MCF 10A (cell line): ENCODE results near the gene FGGY. TPM values are rescaled to one million over a fixed set of nuclear protein-coding genes. Genes with fewer than 3 reads are reported as not detected.

Experiments
- BruUV-seq: library from RNA; stranded (reverse); fragments of 400-500 nt; replicated peaks from 2 replicates; lab custom pipeline; 2021; lab: Mats Ljungman, UMichigan
- CTCF ChIA-PET: fragments of 300-600 bp; sonication (Branson Sonifier 250); formaldehyde crosslinking; extraction: SDS; loops from one replicate; lab custom pipeline; 2021; ENCODE audit warnings: antibody characterized with exemption, inconsistent platforms; lab: Yijun Ruan, JAX
- POLR2A ChIA-PET: fragments of 300-600, 350-650 bp; sonication (Branson Sonifier 250); formaldehyde crosslinking; extraction: SDS; loops from one replicate; lab custom pipeline; 2020; ENCODE audit warnings: antibody characterized with exemption, inconsistent platforms; lab: Yijun Ruan, JAX
- DNase-seq: peaks from one replicate; pipeline ENCODE4 v3.0.0-alpha.2; 2018; ENCODE audit not compliant: unreplicated experiment
- H3K27ac Mint-ChIP-seq: one replicate; pipeline ENCODE4 v1.8.0; 2022; ENCODE audit warnings: mild to moderate bottlenecking, low read depth, mixed read lengths; ENCODE audit not compliant: unreplicated experiment
- H3K27me3 Mint-ChIP-seq: one replicate; pipeline ENCODE4 v1.8.0; 2022; ENCODE audit warnings: mixed read lengths; ENCODE audit not compliant: insufficient read depth, unreplicated experiment
- H3K36me3 Mint-ChIP-seq: one replicate; pipeline ENCODE4 v1.8.0; 2022; ENCODE audit warnings: mild to moderate bottlenecking, moderate library complexity, mixed read lengths; ENCODE audit not compliant: insufficient read depth, unreplicated experiment
- H3K4me1 Mint-ChIP-seq: one replicate; pipeline ENCODE4 v1.8.0; 2022; ENCODE audit warnings: mixed read lengths; ENCODE audit not compliant: insufficient read depth, unreplicated experiment
- H3K4me3 Mint-ChIP-seq: one replicate; pipeline ENCODE4 v1.8.0; 2022; ENCODE audit warnings: mild to moderate bottlenecking, moderate library complexity, mixed read lengths; ENCODE audit not compliant: unreplicated experiment
- H3K9me3 Mint-ChIP-seq: one replicate; pipeline ENCODE4 v1.8.0; 2022; ENCODE audit warnings: mixed read lengths; ENCODE audit not compliant: unreplicated experiment
- intact Hi-C: fragments of 100-400 bp; cut with micrococcal nuclease; formaldehyde crosslinking; loops from 2 replicates; pipeline ENCODE4 v1.14.1; 2022
- total RNA-seq: library from RNA; stranded (reverse); gene quantifications from 2 replicates; pipeline ENCODE4 v1.2.3, GENCODE V29; 2022
- TF ChIP-seq, protein P1 (sequence below): fragments of 200-600 bp; IDR thresholded peaks from one replicate; pipeline ENCODE4 v1.8.0; 2022; ENCODE audit warnings: antibody characterized with exemption, mild to moderate bottlenecking; ENCODE audit not compliant: unreplicated experiment

Gene FGGY
- total RNA-seq, 1 experiment from 2014 or later = 10.6 TPM

DNA sequence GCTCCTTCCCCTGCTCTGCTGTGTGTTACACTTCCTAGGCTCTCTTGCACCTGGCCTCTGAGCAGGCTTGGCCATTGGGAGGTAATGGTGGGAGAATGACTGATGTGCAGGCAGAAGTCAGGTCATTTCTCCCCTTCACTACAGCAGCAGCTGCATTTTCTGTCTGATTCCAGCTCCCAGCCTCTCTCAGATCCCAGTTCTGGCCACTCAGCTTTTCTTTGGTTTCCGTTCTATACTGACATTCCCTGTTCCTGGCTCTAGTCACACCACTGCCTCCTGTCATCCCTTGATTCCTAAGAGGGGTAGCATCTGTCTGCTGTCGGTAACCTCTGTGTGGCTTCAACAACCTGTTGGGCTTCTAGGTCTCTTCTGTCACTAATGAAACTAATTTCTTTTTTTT, 390.2 kb downstream of the FGGY start:
- BruUV-seq = no TSS peak
- Mint-ChIP-seq H3K27ac (no peak overlapping the region), H3K4me1 (no peaks in the 10 kb centered on the region), H3K9me3 (no peaks in the 10 kb centered on the region), H3K4me3 (no peak overlapping the region), H3K27me3 (no peaks in the 10 kb centered on the region), H3K36me3 (no peaks in the 10 kb centered on the region)
- TF ChIP-seq, protein P1, sequence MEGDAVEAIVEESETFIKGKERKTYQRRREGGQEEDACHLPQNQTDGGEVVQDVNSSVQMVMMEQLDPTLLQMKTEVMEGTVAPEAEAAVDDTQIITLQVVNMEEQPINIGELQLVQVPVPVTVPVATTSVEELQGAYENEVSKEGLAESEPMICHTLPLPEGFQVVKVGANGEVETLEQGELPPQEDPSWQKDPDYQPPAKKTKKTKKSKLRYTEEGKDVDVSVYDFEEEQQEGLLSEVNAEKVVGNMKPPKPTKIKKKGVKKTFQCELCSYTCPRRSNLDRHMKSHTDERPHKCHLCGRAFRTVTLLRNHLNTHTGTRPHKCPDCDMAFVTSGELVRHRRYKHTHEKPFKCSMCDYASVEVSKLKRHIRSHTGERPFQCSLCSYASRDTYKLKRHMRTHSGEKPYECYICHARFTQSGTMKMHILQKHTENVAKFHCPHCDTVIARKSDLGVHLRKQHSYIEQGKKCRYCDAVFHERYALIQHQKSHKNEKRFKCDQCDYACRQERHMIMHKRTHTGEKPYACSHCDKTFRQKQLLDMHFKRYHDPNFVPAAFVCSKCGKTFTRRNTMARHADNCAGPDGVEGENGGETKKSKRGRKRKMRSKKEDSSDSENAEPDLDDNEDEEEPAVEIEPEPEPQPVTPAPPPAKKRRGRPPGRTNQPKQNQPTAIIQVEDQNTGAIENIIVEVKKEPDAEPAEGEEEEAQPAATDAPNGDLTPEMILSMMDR = no peak
- ChIA-PET POLR2A (interaction anchor here (0.6 kb wide), 1 partner anchor 28 kb away, joined by 3 read pairs; no protein-coding TSS in a partner anchor), CTCF (interaction anchor here (0.8 to 2.3 kb wide), 2 partner anchors 10 to 12 kb away, joined by 4 to 9 read pairs; no protein-coding TSS in a partner anchor)
- intact Hi-C loops = no loop called here
- DNase-seq = no peak

DNA sequence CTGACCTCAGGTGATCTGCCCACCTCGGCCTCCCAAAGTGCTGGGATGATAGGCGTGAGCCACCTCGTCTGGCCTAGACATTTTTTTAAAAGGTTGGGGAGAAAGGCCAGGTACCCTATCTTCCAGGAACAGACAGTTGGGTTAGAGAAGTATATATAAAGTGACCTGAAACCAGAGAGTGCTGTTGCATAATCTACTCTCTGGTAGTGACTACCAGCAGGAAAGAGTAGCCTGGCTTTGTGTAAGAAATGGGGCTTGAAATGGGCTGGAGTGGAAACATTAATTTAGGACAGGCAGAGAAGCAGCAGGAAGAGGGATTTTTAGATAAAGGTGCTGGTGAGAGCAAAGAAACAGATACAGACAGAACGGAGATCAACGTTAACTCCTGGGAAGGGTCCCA, 392.1 kb downstream of the FGGY start:
- DNase-seq = no peak
- no peaks in the 10 kb centered on the region for H3K27me3 Mint-ChIP-seq
- H3K36me3 Mint-ChIP-seq = no peaks in the 10 kb centered on the region
- no peak overlapping the region for H3K27ac Mint-ChIP-seq
- no peak overlapping the region for H3K4me3 Mint-ChIP-seq
- peaks cover 9% of the 10 kb centered on the region for H3K9me3 Mint-ChIP-seq
- TF ChIP-seq, protein P1 = no peak
- POLR2A ChIA-PET = interaction anchor here (0.6 kb wide), 1 partner anchor 10 kb away, joined by 3 read pairs; no protein-coding TSS in a partner anchor
- CTCF ChIA-PET = no interaction called here
- no TSS peak for BruUV-seq
- intact Hi-C loops = no loop called here
- H3K4me1 Mint-ChIP-seq = peaks cover 5% of the 10 kb centered on the region

DNA sequence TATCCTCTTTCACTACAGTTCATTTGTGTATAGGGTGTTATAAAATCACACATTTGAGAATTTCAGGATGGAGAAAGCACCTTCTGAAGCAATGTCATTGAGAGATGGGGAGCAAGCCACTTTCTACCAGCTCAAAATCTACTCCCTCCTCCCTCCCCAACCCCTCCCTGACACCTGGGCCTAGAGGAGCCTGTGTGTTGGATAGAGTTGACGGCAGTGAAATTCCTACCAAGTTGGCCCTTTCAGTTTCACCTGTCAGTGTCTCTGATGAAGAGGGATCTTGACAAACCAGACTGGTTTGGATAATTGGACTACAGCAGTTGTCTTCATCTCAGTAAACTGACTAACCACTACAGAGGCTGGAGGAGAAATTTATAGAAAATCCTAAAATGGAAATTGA, 392.8 kb downstream of the FGGY start:
- BruUV-seq = no TSS peak
- ChIA-PET POLR2A (interaction anchor here (0.6 to 1.0 kb wide), 3 partner anchors 9 to 43 kb away, joined by 3 to 5 read pairs (median 3); no protein-coding TSS in a partner anchor), CTCF (interaction anchor here (0.6 to 1.6 kb wide), 4 partner anchors 10 to 576 kb away, joined by 3 to 9 read pairs (median 4); no protein-coding TSS in a partner anchor)
- peaks cover 9% of the 10 kb centered on the region for H3K9me3 Mint-ChIP-seq
- H3K27me3 Mint-ChIP-seq = no peaks in the 10 kb centered on the region
- no peaks in the 10 kb centered on the region for H3K36me3 Mint-ChIP-seq
- TF ChIP-seq, protein P1 = no peak
- H3K27ac Mint-ChIP-seq = no peak overlapping the region
- H3K4me1 Mint-ChIP-seq = peaks cover 5% of the 10 kb centered on the region
- DNase-seq = no peak
- H3K4me3 Mint-ChIP-seq = no peak overlapping the region
- intact Hi-C loops = loop anchor here (10.0 kb wide), 1 partner anchor 765 kb away; no protein-coding TSS in a partner anchor

DNA sequence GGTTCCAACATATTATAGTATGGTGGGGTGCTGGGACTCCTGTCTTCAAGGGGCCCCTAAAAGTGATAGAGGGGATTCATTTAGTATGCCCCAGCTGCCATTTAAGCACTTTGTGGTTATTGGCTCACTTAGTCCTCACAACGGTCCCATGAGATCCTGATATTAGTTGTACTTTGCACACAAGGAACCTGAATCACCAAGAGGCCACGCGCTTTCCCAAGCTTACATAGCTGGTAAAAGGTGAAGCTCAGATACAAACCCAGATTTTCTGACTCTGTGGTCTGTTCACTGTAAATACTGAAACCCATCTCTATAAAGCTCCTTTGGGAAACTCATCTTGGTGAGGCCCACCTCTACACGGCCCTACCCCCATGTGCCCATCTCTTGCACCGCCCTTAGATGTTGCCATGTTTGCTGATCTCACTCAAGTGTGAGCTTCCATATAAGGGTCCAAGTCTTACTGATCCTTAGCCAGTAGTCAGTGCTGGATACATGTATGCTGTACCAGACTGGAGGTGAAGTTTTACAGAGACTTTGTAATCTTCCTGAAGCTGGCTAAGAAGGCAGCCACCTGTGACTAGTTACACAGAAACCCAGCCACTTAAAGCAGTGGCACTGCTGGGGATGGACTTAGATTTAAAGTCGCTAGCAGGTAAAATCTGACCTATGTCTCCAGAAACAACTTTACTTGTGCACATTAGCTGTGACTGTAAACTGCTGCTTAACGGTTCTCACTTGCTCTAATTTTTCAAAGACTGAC, 393.5 kb downstream of the FGGY start:
- DNase-seq = no peak
- CTCF ChIA-PET = interaction anchor here (0.6 to 1.6 kb wide), 4 partner anchors 9 to 576 kb away, joined by 3 to 9 read pairs (median 4); no protein-coding TSS in a partner anchor
- H3K4me3 Mint-ChIP-seq = no peak overlapping the region
- peaks cover 5% of the 10 kb centered on the region for H3K4me1 Mint-ChIP-seq
- H3K27me3 Mint-ChIP-seq = no peaks in the 10 kb centered on the region
- no peaks in the 10 kb centered on the region for H3K36me3 Mint-ChIP-seq
- POLR2A ChIA-PET = interaction anchor here (0.7 to 1.2 kb wide), 3 partner anchors 9 to 42 kb away, joined by 3 to 5 read pairs (median 4); no protein-coding TSS in a partner anchor
- peaks cover 9% of the 10 kb centered on the region for H3K9me3 Mint-ChIP-seq
- BruUV-seq = no TSS peak
- H3K27ac Mint-ChIP-seq = no peak overlapping the region
- intact Hi-C loops = loop anchor here (10.0 kb wide), 1 partner anchor 766 kb away; no protein-coding TSS in a partner anchor
- TF ChIP-seq, protein P1 = no peak
